Stomach (tissue), 19 donors: ENCODE data around the gene LHB. TPM values are rescaled to one million over a fixed set of nuclear protein-coding genes. Genes with fewer than 3 reads are reported as not detected.

ENCODE experiments used
- DNase-seq, 2 donors: peaks; one replicate each; pipeline versions ENCODE4 v3.0.0 to v3.0.0-alpha.2; 2013 to 2019
- H3K27ac ChIP-seq, 5 donors: fragments of 200-600 bp in 4 of 5; sonication (generic) in 4 of 5; one replicate each; pipeline ENCODE4 v1.5.1; 2013 to 2019; ENCODE audit warnings: mild to moderate bottlenecking in 1 of 5, moderate library complexity in 1 of 5
- H3K27me3 ChIP-seq, 3 donors: fragments of 200-600 bp; sonication (generic); one replicate each; pipeline ENCODE4 v1.5.1; 2017 to 2019; ENCODE audit warnings: mixed run types in 1 of 3
- H3K36me3 ChIP-seq, 4 donors: fragments of 200-600 bp; sonication (generic); 1 replicate in 3 of 4; 2 replicates in 1 of 4; pipeline ENCODE4 v1.5.1; 2016 to 2019
- H3K4me1 ChIP-seq, 4 donors: fragments of 200-600 bp; sonication (generic); one replicate each; pipeline ENCODE4 v1.5.1; 2016 to 2019
- H3K4me3 ChIP-seq, 4 donors: fragments of 200-600 bp; sonication (generic) in 3 of 4; one replicate each; pipeline ENCODE4 v1.5.1; 2016 to 2019; ENCODE audit warnings: mild to moderate bottlenecking in 1 of 4
- H3K9me3 ChIP-seq, 4 donors: fragments of 200-600 bp; sonication (generic); one replicate each; pipeline ENCODE4 v1.5.1; 2016 to 2019
- EP300 ChIP-seq: sonication (generic); formaldehyde crosslinking; IDR thresholded peaks from one replicate; pipeline ENCODE4 v1.6.1; 2017; ENCODE audit warnings: antibody characterized with exemption
- POLR2A ChIP-seq, 4 donors: fragments of 450-650 bp; IDR thresholded peaks; one replicate each; pipeline ENCODE4 v1.6.1; 2016; ENCODE audit warnings: antibody characterized with exemption in 4 of 4, control low read depth in 2 of 4, mild to moderate bottlenecking in 1 of 4, moderate library complexity in 1 of 4
- POLR2AphosphoS5 ChIP-seq, 3 donors: sonication (generic); formaldehyde crosslinking; IDR thresholded peaks; one replicate each; pipeline ENCODE4 v1.6.1; 2016; ENCODE audit warnings: antibody characterized with exemption in 3 of 3
- WGBS, 5 donors: extraction: QIAGEN DNeasy Blood & Tissue Kit in 3 of 5; methylation state at CpG; one replicate each; pipeline versions ENCODE4 v1.1.5 to v1.1.7; 2013 to 2018; 5-methylcytosine and 5-hydroxymethylcytosine counted together
- intact Hi-C: fragments of 100-400 bp; cut with DNase I; formaldehyde crosslinking; loops from one replicate; pipeline ENCODE4 v1.15.1; 2023; ENCODE audit warnings: low total_unique reads
- long read RNA-seq, 10 donors: transcript quantifications; one replicate each; lab custom pipeline, GENCODE V29; 2026
- polyA plus RNA-seq, 3 donors: library from polyadenylated mRNA; stranded (reverse); fragments of 200-250 nt; gene quantifications; one replicate each; pipeline ENCODE4 v1.2.3, GENCODE V29; 2013
- total RNA-seq, 5 donors: library from RNA; depleted of rRNA; stranded (reverse); fragments of >200 nt; gene quantifications; one replicate each; pipeline versions ENCODE4 v1.1.0 to v1.2.3, GENCODE V29; 2014 to 2016
- TF ChIP-seq, protein P1 (sequence below), 7 experiments: fragments of 450-650 bp in 4 of 7; fragments of 200-600 bp in 3 of 7; sonication (generic) in 3 of 7; IDR thresholded peaks; one replicate each; pipeline ENCODE4 v1.5.1; 2016 to 2019; ENCODE audit warnings: antibody characterized with exemption in 7 of 7, control low read depth in 2 of 7, mild to moderate bottlenecking in 1 of 7
- donor health status: healthy with polysubstance abuse.
- donor health status: Bipolar disorder and iron deficiency.
- donor health status: healthy.

Gene LHB
- total RNA-seq, result 1 to 10 TPM in 1 of 5 donors, not detected in 4; 8.4 TPM
- 10 to 100 TPM in 2 of 3 donors, 1 to 10 TPM in 1; 3.8 to 45.8 (median 40.3) TPM for polyA plus RNA-seq
- long read RNA-seq, donor 1, result 0 reads
- long read RNA-seq, donor 2, result 0 reads
- long read RNA-seq, donor 3, result 0 reads
- long read RNA-seq, donor 4, result 0 reads
- long read RNA-seq, donor 5, result 0 reads
- long read RNA-seq, donor 6, result 0 reads
- long read RNA-seq, donor 7, result 0 reads
- long read RNA-seq, donor 8, result 0 reads
- long read RNA-seq, donor 9, result 0 reads
- long read RNA-seq, donor 10, result 0 reads

DNA sequence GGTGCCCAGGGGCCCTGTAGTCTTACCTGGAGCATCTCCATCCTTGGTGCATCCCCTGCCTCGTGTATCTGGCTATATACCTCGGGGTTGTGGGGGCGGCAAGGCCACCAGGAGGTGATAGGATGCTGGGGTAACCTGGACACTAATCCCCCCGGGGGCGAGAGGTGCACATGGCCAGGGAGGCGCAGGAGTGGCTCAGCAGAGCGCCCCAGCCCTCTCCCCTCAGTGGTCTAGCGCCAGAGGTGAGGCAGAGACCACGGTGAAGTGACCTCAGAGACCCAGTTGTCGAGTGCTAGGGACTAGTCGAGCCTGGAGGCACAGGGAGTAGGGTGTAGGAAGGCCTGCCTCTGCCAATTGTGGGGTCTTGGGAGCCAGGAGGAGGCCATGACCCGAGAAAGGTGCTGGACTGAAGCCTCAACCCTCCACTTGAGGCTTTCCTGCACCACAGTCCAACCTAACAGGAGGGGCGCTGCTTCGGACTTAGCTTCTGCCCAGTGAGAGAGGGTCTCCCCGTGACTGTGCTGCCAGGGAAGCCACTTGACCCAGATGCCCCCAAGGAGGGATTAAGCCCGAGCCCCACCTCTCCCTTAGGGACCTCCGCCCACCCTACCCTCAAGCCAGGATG, at the start of gene LHB:
LHB (minus strand) TSS at position 51 of the 625 bp plus-strand sequence; CDS start at position 41, 10 bp downstream.
- 39 to 95% (median 66%) methylated on average over 8 to 17 of the region's 17 CpGs for WGBS, 5 donors
- H3K4me1 ChIP-seq, result peaks cover 22 to 27% (median 25%) of the 10 kb centered on the region in 4 donors
- H3K27me3 ChIP-seq, result peaks cover 0 to 42% (median 15%) of the 10 kb centered on the region in 3 donors
- intact Hi-C loops, result no loop called here
- DNase-seq, result no peak
- TF ChIP-seq EP300, result no peak
- no peak for TF ChIP-seq POLR2A (IDR thresholded peaks at IDR 0.05)
- no peak for TF ChIP-seq POLR2AphosphoS5 (IDR thresholded peaks at IDR 0.05)
- TF ChIP-seq, protein P1, sequence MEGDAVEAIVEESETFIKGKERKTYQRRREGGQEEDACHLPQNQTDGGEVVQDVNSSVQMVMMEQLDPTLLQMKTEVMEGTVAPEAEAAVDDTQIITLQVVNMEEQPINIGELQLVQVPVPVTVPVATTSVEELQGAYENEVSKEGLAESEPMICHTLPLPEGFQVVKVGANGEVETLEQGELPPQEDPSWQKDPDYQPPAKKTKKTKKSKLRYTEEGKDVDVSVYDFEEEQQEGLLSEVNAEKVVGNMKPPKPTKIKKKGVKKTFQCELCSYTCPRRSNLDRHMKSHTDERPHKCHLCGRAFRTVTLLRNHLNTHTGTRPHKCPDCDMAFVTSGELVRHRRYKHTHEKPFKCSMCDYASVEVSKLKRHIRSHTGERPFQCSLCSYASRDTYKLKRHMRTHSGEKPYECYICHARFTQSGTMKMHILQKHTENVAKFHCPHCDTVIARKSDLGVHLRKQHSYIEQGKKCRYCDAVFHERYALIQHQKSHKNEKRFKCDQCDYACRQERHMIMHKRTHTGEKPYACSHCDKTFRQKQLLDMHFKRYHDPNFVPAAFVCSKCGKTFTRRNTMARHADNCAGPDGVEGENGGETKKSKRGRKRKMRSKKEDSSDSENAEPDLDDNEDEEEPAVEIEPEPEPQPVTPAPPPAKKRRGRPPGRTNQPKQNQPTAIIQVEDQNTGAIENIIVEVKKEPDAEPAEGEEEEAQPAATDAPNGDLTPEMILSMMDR (IDR thresholded peaks at IDR 0.05), result no peak
- H3K4me3 ChIP-seq, result peak within 1 kb of the TSS; percentile 49 to 62 (median 50)
- peak within 1 kb of the TSS in 1 of 5 donors; percentile 32 for H3K27ac ChIP-seq
- no peaks in the 10 kb centered on the region for H3K9me3 ChIP-seq
- peaks cover under 1 to 44% (median 42%) of the 10 kb centered on the region in 4 donors for H3K36me3 ChIP-seq

DNA sequence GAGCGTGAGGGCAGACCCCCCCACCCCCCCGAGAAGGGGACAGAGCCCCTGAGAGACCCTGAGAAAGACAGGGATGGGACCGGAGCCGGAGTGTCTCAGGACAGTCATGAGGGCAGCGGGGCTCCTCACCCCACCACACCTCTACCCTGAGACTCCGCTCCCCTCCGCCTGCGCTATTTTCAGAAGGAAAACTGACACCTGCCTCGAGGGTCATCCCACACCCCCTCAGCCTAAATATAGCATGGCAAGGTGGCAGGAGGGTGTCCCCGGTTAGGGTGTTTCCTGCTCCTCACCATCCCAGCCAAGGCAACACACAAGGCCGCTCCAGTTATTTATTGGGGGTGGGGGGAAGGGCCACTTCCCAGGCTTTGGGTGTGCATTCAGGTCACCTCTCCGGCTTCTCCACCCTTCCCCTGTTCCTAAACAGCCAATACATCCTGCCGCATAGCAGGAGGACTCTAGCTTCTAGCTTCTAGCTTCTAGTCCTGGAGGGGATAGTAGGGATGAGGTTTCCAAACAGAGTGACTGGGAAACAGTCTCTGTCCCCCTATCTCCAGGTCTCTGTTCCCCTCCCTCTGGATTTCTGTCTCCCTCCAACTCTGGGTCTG, 49.1 kb upstream of the LHB start:
- intact Hi-C loops, result no loop called here
- Histone ChIP-seq H3K27ac (no peak overlapping the region), H3K4me1 (peaks cover 8 to 14% (median 13%) of the 10 kb centered on the region in 4 donors), H3K4me3 (no peak overlapping the region), H3K9me3 (no peaks in the 10 kb centered on the region), H3K36me3 (no peaks in the 10 kb centered on the region), H3K27me3 (peaks cover 0 to 100% (median 46%) of the 10 kb centered on the region in 3 donors)
- TF ChIP-seq POLR2AphosphoS5 (IDR thresholded peaks at IDR 0.05) (no peak), EP300 (no peak), POLR2A (IDR thresholded peaks at IDR 0.05) (no peak)
- TF ChIP-seq, protein P1 (IDR thresholded peaks at IDR 0.05), result no peak
- WGBS, 5 donors, result 50 to 62% (median 54%) methylated on average over 12 to 13 of the region's 13 CpGs
- no peak for DNase-seq

DNA sequence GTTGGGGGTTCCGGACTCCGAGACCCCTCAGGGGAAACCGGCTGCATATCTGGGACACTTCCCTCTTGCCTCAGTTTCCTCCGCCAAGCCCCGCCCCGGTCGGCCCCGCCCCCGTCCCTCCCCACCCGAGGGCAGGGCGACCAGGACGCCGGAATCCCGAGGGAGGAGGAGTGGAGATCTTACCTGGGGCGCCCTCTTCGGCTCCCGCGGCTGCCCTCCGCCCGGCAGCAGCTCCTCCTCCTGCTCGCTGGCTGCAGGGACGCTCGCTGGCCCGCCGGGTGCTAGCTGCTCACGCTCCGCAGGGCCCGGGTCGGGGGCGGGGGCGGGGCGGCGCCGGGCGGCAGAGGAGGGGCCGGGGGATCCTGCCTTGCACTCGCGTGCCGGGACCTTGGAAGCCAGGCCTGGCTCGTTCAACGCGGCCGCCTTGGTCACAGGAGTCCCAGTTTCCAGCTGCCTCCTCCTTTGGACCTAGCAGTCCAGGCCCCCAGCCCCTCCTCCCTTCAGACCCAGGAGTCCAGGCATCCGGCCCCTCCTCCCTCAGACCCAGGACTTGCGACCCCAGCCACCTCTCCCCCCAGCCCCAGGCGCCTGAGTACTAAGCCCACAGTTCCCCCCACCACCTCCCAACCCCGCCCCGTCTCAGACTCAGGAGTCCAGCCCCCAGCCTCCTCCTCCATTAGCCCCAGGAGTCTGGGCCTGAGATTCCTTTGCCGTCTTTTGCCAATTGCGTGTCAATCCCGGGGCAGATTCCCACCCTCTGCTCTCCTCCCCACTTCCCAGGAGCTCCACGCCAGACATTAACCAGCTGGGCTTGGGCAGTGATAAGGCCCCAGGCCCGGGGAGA, 48.1 kb upstream of the LHB start, which contains the start of gene NTF4:
NTF4 (minus strand) TSS at position 51 of the 844 bp plus-strand sequence. CDS start 2,821 bp downstream, outside the sequence.
- Histone ChIP-seq H3K9me3 (no peaks in the 10 kb centered on the region), H3K27me3 (peaks cover 0 to 100% (median 39%) of the 10 kb centered on the region in 3 donors), H3K36me3 (no peaks in the 10 kb centered on the region), H3K4me1 (peaks cover 8 to 14% (median 13%) of the 10 kb centered on the region in 4 donors), H3K4me3 (peak within 1 kb of the TSS; percentile 28 to 39 (median 30)), H3K27ac (no peak within 1 kb of the TSS)
- TF ChIP-seq, protein P1 (IDR thresholded peaks at IDR 0.05), result no peak
- intact Hi-C loops, result no loop called here
- WGBS, 5 donors, result 3 to 9% (median 4%) methylated on average over 24 to 53 of the region's 53 CpGs
- peak; percentile 38 to 78 for DNase-seq
